ENCODE data around the gene CCNL2.

CCNL2 gene

DNA sequence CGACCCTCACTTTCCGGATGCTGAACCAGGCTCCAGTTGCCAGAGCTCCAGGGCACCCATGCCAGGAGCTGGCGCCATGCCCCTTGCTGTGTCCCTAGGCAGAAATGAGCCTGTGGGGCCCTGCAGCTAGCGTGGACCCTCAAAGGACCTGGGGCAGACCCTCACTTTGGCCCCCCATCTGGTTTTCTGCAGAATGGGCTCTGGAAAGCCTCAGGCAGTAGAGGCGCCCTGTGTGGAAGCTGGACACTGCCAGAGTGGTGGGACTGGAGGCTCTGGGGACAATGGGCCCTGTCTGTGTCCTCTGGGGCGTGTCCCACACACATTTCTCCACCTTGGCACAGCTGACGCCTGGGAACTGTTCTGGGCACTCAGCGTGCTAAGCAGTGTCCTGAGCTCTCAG, 17.8 kb downstream of the CCNL2 start:
- no peak overlapping the region for H3K4me3 ChIP-seq (ENCODE audit: low read depth, low read length)
- no peak for DNase-seq (ENCODE audit: low read depth)
- no peak for TF ChIP-seq POLR2A (IDR thresholded peaks at IDR 0.05; ENCODE audit: extremely low read depth, insufficient read length)
- TF ChIP-seq, protein P1, sequence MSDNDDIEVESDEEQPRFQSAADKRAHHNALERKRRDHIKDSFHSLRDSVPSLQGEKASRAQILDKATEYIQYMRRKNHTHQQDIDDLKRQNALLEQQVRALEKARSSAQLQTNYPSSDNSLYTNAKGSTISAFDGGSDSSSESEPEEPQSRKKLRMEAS (IDR thresholded peaks at IDR 0.05; ENCODE audit: low read depth, low read length): no peak
- no peak for TF ChIP-seq MYC (IDR thresholded peaks at IDR 0.05; ENCODE audit: low read depth, low read length)
- TF ChIP-seq, protein P2, sequence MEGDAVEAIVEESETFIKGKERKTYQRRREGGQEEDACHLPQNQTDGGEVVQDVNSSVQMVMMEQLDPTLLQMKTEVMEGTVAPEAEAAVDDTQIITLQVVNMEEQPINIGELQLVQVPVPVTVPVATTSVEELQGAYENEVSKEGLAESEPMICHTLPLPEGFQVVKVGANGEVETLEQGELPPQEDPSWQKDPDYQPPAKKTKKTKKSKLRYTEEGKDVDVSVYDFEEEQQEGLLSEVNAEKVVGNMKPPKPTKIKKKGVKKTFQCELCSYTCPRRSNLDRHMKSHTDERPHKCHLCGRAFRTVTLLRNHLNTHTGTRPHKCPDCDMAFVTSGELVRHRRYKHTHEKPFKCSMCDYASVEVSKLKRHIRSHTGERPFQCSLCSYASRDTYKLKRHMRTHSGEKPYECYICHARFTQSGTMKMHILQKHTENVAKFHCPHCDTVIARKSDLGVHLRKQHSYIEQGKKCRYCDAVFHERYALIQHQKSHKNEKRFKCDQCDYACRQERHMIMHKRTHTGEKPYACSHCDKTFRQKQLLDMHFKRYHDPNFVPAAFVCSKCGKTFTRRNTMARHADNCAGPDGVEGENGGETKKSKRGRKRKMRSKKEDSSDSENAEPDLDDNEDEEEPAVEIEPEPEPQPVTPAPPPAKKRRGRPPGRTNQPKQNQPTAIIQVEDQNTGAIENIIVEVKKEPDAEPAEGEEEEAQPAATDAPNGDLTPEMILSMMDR (IDR thresholded peaks at IDR 0.05; ENCODE audit: low read depth, low read length): no peak

DNA sequence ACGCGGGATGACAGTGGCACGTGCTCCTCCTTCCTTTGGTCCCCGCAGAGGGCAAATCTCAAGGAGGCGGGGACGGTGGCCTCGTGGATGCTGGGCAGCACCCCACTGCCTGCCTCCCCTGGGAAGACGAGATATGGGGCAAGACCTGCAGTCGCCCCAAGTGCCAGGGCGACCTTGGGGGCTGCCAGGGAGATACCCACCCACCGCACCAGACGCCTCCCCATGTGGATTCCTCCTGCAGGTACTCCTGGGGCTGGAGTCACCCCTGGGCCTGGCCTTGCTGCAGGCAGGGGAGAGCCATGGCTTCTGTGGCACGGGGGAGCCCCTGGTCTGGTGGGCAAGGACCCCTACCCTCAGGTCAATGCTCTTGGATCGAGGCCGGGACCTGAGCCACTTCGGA, 18.3 kb downstream of the CCNL2 start:
- no peak for TF ChIP-seq MYC (IDR thresholded peaks at IDR 0.05; ENCODE audit: low read depth, low read length)
- TF ChIP-seq, protein P2 (IDR thresholded peaks at IDR 0.05; ENCODE audit: low read depth, low read length): no peak
- TF ChIP-seq, protein P1 (IDR thresholded peaks at IDR 0.05; ENCODE audit: low read depth, low read length): no peak
- no peak for TF ChIP-seq POLR2A (IDR thresholded peaks at IDR 0.05; ENCODE audit: extremely low read depth, insufficient read length)
- H3K4me3 ChIP-seq (ENCODE audit: low read depth, low read length): no peak overlapping the region
- DNase-seq (ENCODE audit: low read depth): no peak

DNA sequence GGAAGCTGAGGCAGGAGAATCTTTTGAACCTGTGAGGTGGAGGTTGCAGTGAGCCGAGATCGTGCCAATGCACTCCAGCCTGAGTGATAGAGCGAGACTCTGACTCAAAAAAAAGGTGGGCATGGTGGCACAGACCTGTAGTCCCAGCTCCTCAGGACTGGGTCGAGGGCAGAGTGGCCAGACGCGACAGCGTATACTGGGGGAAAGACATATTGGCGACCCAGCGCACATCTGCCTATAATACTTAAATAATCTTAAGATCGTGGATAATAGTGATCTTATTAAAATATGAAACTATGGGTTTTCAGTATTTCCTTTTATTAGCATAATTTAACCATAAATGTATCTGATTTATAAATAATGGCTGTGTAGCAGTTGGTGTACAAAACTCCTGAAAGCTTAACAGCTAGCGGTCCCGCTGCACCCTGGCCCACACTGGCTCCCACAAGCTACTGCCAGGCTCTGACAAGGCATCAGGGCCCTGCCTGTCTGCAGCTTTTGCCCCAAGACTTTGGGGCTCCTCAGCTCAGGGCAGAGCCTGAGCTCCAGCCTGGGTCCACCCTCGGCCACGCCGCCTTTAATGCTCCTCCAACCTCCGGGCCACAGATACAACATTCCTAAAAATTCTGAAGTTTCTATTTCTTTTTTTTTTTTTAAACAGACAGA, 21.5 kb downstream of the CCNL2 start:
- H3K4me3 ChIP-seq (ENCODE audit: low read depth, low read length): no peak overlapping the region
- TF ChIP-seq, protein P1 (IDR thresholded peaks at IDR 0.05; ENCODE audit: low read depth, low read length): no peak
- no peak for TF ChIP-seq MYC (IDR thresholded peaks at IDR 0.05; ENCODE audit: low read depth, low read length)
- TF ChIP-seq, protein P2 (IDR thresholded peaks at IDR 0.05; ENCODE audit: low read depth, low read length): no peak
- no peak for DNase-seq (ENCODE audit: low read depth)

DNA sequence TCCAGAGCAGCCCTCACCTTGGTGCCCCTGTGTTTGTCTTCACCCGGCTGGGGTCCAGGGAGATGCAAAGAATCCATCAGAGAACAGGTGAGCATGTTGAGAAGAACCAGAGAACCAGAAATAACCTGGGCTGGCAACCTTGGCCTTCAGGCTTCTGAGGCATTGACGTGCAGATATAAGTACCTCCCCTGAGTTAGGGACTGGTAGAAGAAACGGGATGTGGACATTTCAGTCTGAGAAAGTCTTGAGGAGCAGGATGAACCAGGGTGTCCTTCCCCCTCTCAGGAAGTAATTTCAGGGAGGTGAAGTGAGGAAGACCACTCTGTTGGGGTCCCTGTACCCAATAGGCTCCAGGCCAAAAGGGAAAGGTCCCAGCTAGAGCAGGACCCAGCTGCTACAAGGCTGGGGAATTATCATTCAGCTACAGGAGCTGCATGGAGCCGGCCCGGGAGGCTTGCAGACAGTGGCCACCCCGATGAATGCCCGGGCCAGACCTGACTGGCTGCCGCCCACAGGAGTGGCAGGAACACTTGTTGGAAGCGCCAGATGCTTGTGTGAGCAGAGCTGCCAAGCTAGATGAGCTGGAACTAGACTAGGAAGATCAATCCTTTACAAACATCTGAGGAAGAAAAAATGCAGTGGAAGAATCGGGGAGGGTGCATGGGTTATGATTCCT, 22.4 kb downstream of the CCNL2 start:
- DNase-seq (ENCODE audit: low read depth): no peak
- TF ChIP-seq, protein P1 (IDR thresholded peaks at IDR 0.05; ENCODE audit: low read depth, low read length): no peak
- TF ChIP-seq, protein P2 (IDR thresholded peaks at IDR 0.05; ENCODE audit: low read depth, low read length): no peak
- no peak for TF ChIP-seq MYC (IDR thresholded peaks at IDR 0.05; ENCODE audit: low read depth, low read length)
- no peak for TF ChIP-seq POLR2A (IDR thresholded peaks at IDR 0.05; ENCODE audit: extremely low read depth, insufficient read length)
- peak overlapping the region; percentile 72 for H3K4me3 ChIP-seq (ENCODE audit: low read depth, low read length)

DNA sequence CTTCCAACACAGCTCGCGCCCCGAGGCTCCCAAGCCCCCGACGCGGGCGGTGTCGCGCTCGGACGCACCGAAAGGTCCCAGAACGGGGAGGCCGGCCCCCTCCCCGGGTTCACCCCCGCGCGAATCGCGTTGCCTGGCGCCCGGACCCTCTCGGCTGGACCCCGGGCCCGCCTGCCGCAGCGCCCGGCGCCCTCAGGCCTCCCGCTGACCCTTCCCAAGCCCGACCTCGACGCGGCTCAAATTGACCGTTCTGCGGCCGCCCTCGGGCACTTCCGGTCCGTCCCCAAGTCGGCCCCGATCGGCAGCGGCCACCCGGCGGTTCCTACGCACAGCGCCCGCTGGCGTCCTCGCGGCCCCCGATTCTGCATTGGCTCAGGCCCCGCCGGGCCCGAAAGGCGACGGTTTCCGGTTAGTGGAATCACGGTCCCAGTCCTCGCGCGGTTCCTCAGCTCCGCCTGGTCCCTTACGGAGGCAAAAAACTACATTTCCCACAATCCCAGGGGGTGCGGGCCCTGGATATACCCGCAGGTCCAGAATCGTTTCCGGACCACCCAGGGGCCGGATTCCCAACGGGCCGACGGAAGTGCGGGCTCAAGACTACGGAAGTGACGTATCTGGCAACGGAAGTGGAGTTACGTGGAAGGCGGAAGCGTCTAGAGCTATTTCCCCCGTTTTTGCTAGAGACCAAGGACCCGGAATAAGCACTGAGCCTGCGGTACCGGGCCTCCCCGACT, 24.0 kb downstream of the CCNL2 start, which contains the start of gene AURKAIP1:
TSS of gene AURKAIP1 (minus strand) at position 279 of the 734 bp plus-strand sequence. CDS start 451 bp downstream, outside the sequence.
- DNase-seq (ENCODE audit: low read depth): peak; percentile 99
- peak within 1 kb of the TSS; percentile 80 for H3K4me3 ChIP-seq (ENCODE audit: low read depth, low read length)
- TF ChIP-seq, protein P2 (IDR thresholded peaks at IDR 0.05; ENCODE audit: low read depth, low read length): peak; percentile 11
- TF ChIP-seq, protein P1 (IDR thresholded peaks at IDR 0.05; ENCODE audit: low read depth, low read length): peak; percentile 54
- TF ChIP-seq MYC (IDR thresholded peaks at IDR 0.05; ENCODE audit: low read depth, low read length) (peak; percentile 72), POLR2A (IDR thresholded peaks at IDR 0.05; ENCODE audit: extremely low read depth, insufficient read length) (peak; percentile 55)
